ENCODE results near the gene UMAD1. TPM values are rescaled to one million over a fixed set of nuclear protein-coding genes. Genes with fewer than 3 reads are reported as not detected.

The UMAD1 gene
- total RNA-seq, 1 donor: 17.0 TPM

- Histone ChIP-seq H3K9me3 (ENCODE audit: low read depth, low read length) (no peaks in the 10 kb centered on the region), H3K27me3 (ENCODE audit: insufficient read depth, low read length) (no peaks in the 10 kb centered on the region), H3K4me1 (ENCODE audit: insufficient read depth, low read length) (peaks cover 9% of the 10 kb centered on the region), H2AFZ (ENCODE audit: low read length) (no peak overlapping the region), H3K4me3 (ENCODE audit: insufficient read depth, low read length) (no peak overlapping the region), H3K36me3 (ENCODE audit: insufficient read depth, low read length) (no peaks in the 10 kb centered on the region), H3K4me2 (ENCODE audit: insufficient read depth, low read length) (peak overlapping the region; percentile 79), H3K79me2 (ENCODE audit: insufficient read depth, low read length) (peaks cover 5% of the 10 kb centered on the region), H3K27ac (ENCODE audit: low read depth, low read length) (no peak overlapping the region), H4K20me1 (ENCODE audit: insufficient read depth, low read length) (no peaks in the 10 kb centered on the region)
- no peak for DNase-seq (ENCODE audit: insufficient read length, low spot score, missing footprints)
- TF ChIP-seq, protein P1, sequence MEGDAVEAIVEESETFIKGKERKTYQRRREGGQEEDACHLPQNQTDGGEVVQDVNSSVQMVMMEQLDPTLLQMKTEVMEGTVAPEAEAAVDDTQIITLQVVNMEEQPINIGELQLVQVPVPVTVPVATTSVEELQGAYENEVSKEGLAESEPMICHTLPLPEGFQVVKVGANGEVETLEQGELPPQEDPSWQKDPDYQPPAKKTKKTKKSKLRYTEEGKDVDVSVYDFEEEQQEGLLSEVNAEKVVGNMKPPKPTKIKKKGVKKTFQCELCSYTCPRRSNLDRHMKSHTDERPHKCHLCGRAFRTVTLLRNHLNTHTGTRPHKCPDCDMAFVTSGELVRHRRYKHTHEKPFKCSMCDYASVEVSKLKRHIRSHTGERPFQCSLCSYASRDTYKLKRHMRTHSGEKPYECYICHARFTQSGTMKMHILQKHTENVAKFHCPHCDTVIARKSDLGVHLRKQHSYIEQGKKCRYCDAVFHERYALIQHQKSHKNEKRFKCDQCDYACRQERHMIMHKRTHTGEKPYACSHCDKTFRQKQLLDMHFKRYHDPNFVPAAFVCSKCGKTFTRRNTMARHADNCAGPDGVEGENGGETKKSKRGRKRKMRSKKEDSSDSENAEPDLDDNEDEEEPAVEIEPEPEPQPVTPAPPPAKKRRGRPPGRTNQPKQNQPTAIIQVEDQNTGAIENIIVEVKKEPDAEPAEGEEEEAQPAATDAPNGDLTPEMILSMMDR (IDR thresholded peaks at IDR 0.05; ENCODE audit: extremely low read depth, low read depth, low read length): no peak
Observed at GRCh38 chr7:7681936-7682329, 41.4 kb downstream of the UMAD1 start.

- Histone ChIP-seq H4K20me1 (ENCODE audit: insufficient read depth, low read length) (no peaks in the 10 kb centered on the region), H3K4me1 (ENCODE audit: insufficient read depth, low read length) (peaks cover 9% of the 10 kb centered on the region), H3K27me3 (ENCODE audit: insufficient read depth, low read length) (no peaks in the 10 kb centered on the region), H2AFZ (ENCODE audit: low read length) (peak overlapping the region; percentile 6), H3K9me3 (ENCODE audit: low read depth, low read length) (no peaks in the 10 kb centered on the region), H3K36me3 (ENCODE audit: insufficient read depth, low read length) (no peaks in the 10 kb centered on the region), H3K4me3 (ENCODE audit: insufficient read depth, low read length) (no peak overlapping the region), H3K27ac (ENCODE audit: low read depth, low read length) (no peak overlapping the region), H3K79me2 (ENCODE audit: insufficient read depth, low read length) (peaks cover 5% of the 10 kb centered on the region), H3K4me2 (ENCODE audit: insufficient read depth, low read length) (no peak overlapping the region)
- TF ChIP-seq, protein P1 (IDR thresholded peaks at IDR 0.05; ENCODE audit: extremely low read depth, low read depth, low read length): no peak
- no peak for DNase-seq (ENCODE audit: insufficient read length, low spot score, missing footprints)
Observed at GRCh38 chr7:7682861-7683260, 42.3 kb downstream of the UMAD1 start.

DNA sequence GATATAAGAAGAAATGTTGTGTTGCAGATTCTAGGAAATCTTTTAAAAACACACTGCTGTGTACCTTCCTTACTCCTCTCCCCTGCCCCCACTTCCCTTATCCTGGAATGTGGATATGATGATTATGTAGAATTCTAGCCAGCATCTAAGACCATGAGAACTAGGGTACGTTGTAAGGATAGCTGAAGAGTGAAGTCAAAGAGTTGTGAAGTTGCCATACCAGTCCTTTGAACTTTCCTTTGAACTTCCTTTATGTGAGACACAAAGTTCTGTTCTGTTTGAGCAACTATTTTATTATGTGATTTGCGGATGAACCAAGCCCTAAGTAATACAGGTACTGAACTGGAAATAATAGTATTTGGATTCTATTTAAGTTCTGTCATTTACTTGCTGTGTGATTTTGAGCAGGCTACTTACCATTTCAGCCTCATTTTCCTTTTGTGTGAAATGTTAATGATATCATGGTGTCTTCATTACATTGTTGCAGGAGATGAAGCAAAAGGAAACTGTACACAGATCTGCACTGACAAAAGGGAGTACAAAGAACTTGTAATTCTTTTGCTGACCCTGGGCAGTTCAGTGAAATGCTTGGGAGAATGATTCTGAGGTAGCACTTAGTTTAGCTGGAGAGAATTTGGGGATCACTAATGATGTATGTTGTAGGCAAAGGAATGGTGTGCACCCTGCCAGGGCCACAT, 46.4 kb downstream of the UMAD1 start:
- H3K9me3 ChIP-seq (ENCODE audit: low read depth, low read length): no peaks in the 10 kb centered on the region
- no peak overlapping the region for H2AFZ ChIP-seq (ENCODE audit: low read length)
- no peaks in the 10 kb centered on the region for H3K36me3 ChIP-seq (ENCODE audit: insufficient read depth, low read length)
- DNase-seq (ENCODE audit: insufficient read length, low spot score, missing footprints): no peak
- no peaks in the 10 kb centered on the region for H3K4me1 ChIP-seq (ENCODE audit: insufficient read depth, low read length)
- no peaks in the 10 kb centered on the region for H3K27me3 ChIP-seq (ENCODE audit: insufficient read depth, low read length)
- peaks cover 4% of the 10 kb centered on the region for H3K79me2 ChIP-seq (ENCODE audit: insufficient read depth, low read length)
- TF ChIP-seq, protein P1 (IDR thresholded peaks at IDR 0.05; ENCODE audit: extremely low read depth, low read depth, low read length): no peak
- no peak overlapping the region for H3K4me3 ChIP-seq (ENCODE audit: insufficient read depth, low read length)
- no peak overlapping the region for H3K4me2 ChIP-seq (ENCODE audit: insufficient read depth, low read length)
- H4K20me1 ChIP-seq (ENCODE audit: insufficient read depth, low read length): no peaks in the 10 kb centered on the region
- H3K27ac ChIP-seq (ENCODE audit: low read depth, low read length): no peak overlapping the region

- Histone ChIP-seq H2AFZ (ENCODE audit: low read length) (no peak overlapping the region), H3K4me2 (ENCODE audit: insufficient read depth, low read length) (no peak overlapping the region), H3K27me3 (ENCODE audit: insufficient read depth, low read length) (no peaks in the 10 kb centered on the region), H3K79me2 (ENCODE audit: insufficient read depth, low read length) (peaks cover 4% of the 10 kb centered on the region), H3K36me3 (ENCODE audit: insufficient read depth, low read length) (no peaks in the 10 kb centered on the region), H3K9me3 (ENCODE audit: low read depth, low read length) (no peaks in the 10 kb centered on the region), H3K4me1 (ENCODE audit: insufficient read depth, low read length) (no peaks in the 10 kb centered on the region), H3K27ac (ENCODE audit: low read depth, low read length) (no peak overlapping the region), H4K20me1 (ENCODE audit: insufficient read depth, low read length) (no peaks in the 10 kb centered on the region), H3K4me3 (ENCODE audit: insufficient read depth, low read length) (no peak overlapping the region)
- DNase-seq (ENCODE audit: insufficient read length, low spot score, missing footprints): no peak
- TF ChIP-seq, protein P1 (IDR thresholded peaks at IDR 0.05; ENCODE audit: extremely low read depth, low read depth, low read length): no peak
Observed at GRCh38 chr7:7687800-7688199, 47.2 kb downstream of the UMAD1 start.
